GM19328 (cell line): ENCODE results near the gene NHS.

Experiments used
- ATAC-seq: cut with Tn5 transposase; IDR thresholded peaks from one replicate; pipeline ENCODE4 v1.9.1; 2021; ENCODE audit warnings: mild to moderate bottlenecking, moderate library complexity; ENCODE audit not compliant: unreplicated experiment

NHS gene

GRCh38 chrX:17758382-17758781 is 383.4 kb downstream of the NHS start:
- ATAC-seq = no peak

- ATAC-seq = no peak
Observed at GRCh38 chrX:17759990-17760389, 385.0 kb downstream of the NHS start.

- ATAC-seq = no peak
Observed at GRCh38 chrX:17767734-17768133, 392.7 kb downstream of the NHS start.

- no peak for ATAC-seq
Observed at GRCh38 chrX:17768997-17769396, 394.0 kb downstream of the NHS start.

- no peak for ATAC-seq
Observed at GRCh38 chrX:17769701-17770269, 394.8 kb downstream of the NHS start.

GRCh38 chrX:17773221-17773876 is 398.3 kb downstream of the NHS start:
- no peak for ATAC-seq

GRCh38 chrX:17774053-17774452 is 399.1 kb downstream of the NHS start:
- no peak for ATAC-seq

- ATAC-seq = no peak
Observed at GRCh38 chrX:17778997-17779396, 404.0 kb downstream of the NHS start.

- no peak for ATAC-seq
Observed at GRCh38 chrX:17779434-17779833, 404.4 kb downstream of the NHS start.
